Retina (tissue), 1 donor: ENCODE results near the gene CEBPG.

Source experiments
- DNase-seq: peaks from one replicate; pipeline ENCODE4 v3.0.0-alpha.2; 2016

CEBPG gene

DNA sequence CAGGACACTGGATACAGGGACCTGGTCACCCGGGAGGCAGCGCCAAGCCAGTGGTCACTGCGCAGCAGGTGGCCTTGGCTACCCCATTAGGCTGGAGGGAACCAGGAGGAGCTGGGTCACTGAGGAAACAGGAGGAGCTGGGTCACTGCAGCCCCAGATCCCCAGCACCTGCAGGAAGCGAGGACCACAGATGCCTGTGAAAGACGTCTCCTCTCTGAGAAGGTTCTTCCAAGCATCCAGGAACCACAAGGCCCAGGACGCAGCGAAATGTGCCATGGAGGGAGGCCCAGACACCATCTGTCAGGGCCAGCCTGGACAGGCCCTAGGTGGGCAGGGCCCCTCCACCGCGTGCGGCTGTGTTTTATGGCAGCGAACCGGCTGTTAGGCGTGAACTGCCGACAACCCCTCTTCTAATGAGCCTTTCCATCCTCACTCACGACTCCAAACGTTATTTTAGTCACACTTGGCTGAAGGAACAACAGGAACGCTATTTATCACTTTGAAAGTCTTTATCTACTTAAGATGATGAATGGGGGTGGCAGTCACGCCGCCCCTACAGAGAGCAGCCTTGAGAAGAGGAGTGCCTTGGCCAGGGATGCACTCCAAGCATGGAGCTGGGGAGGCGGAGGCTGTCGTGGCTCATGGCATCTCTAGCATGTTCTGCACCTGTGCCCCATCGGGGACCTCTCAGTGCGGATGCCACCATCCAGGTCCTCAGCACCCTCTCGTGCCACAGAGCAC, 53.3 kb downstream of the CEBPG start:
- no peak for DNase-seq

DNA sequence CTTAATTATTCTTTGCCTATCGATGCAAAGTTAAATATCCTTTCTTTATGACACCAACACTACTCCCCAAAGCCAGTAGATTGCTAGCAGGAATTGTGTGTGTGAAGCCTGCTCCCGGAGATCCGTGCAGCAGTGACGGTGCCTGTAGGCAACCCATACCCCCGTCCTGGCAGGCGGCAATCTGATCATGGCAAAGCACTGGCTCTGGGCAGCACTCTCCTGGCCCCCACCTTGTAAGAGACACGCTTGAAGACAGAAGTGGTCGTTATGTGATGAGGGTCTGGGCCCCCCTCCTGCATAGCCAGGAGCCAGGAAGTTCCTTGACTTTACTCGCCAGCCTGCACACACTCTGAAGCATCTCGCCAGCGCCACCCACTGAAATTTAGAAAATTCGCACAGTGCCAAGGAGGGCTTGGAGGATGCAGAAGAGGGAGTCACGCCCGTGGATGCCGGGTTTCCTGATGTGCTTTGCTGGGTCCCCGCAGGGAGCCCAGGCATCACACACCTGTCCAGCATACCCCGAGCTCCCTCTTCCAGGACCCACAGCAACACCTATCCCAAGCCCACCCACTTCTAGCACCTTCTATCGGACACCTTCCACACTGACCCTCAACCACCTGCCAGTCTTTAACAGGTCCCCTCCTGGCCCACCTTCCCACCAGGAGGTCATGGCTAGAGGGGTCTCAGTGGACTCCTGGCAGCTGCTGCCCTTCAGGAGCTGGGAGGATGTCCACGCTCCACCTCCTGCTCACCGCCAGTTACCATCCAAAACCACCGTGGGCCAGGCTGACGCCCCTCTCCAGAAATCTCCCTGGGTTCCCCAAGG, 54.5 kb downstream of the CEBPG start:
- DNase-seq = no peak

GRCh38 chr19:33428627-33429125, 55.2 kb downstream of the CEBPG start:
- no peak for DNase-seq

DNA sequence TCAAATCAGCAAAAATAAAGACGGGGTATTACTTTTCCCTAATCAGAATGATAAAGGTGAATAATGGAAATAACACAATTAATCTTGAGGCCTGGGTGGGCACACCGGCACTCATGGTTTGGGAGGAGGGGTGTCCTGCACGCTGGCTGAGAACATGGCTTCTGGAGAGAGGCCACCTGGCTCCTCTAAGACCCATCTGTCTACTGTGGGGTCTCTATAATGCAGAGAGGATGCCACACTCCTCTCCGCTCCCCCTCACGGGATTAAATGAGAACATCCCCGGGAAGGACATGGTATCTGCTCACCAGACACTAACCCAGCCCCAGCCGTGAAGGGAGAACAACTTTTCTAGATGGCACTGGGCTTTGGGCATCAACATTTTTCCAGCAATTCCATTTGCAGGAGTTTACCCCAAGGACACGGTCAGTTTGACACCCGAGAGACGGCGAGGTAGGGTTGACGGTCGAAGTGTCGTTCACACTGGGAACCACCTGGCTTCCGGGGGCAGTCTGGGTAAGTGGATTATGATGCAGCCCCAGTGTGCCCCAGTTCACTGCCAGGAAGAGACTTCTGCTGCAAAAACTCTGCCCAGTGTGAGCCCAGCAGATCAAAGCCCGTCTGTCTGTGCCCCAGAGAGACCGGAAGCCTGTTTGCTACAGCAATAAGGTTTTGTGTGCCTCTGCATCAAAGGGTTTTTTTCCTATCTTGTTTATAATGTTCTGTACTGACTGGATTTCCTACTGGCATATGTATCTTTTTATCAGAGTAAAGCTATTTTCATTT, 56.6 kb downstream of the CEBPG start:
- DNase-seq = no peak

DNA sequence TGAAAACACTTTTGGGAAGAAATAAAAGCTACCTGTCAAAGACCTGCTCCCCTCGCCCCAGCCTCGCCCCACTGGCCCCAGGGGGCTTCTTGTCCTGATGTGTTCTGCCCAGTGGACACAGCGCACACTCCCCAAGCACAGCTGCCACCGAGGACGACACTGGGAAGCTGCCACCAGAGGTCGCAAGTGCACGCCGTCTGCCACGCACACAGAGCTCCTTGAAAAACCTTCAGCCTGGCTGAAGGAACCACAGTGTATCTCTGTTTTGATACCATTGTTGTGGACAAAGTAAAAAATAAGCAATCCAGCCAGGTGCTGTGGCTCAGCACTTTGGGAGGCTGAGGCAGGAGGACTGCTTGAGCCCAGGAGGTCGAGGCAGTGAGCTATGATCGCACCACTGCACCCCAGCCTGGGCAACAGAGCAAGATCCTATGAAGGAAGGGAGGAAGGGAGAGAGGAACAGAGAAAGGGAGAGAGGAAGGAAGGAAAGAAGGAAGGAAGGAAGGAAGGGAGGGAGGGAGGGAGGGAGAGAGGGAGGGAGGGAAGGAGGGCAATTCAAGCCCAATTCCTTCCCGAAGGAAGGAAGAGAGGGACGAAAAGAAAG, 57.3 kb downstream of the CEBPG start:
- peak; percentile 87 for DNase-seq

DNA sequence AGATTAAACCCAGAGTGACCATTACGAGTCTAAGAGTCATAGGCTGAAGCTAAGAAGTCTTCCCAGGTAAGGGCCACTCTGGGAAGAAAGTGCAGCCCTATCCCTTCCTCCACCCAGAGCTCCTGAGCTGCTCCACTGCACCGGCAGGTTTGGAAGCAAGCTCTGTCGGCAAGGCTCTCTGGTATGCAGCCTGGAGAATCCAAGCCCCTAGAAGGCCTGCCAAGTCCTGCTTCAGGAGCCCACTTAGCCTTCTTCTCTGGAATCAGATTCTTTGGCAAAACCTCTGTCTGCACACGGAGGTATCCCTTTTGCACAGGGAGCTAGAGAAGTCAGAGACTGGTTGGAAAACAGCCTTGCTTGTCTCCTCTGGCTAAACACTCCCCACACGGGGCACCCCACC, 58.5 kb downstream of the CEBPG start:
- DNase-seq = no peak
